A549 treated with CpdA at 1 μM for 4 hours (cell line): ENCODE data around the gene MIS18A. TPM values are rescaled to one million over a fixed set of nuclear protein-coding genes. Genes with fewer than 3 reads are reported as not detected.

Experiments used
- total RNA-seq: library from RNA; stranded (reverse); fragments of 200-300 nt; extraction: Qiagen RNA extraction; gene quantifications from 5 replicates; pipeline ENCODE4 v1.2.3, GENCODE V29; 2022; ENCODE audit warnings: low read depth

MIS18A gene, protein sequence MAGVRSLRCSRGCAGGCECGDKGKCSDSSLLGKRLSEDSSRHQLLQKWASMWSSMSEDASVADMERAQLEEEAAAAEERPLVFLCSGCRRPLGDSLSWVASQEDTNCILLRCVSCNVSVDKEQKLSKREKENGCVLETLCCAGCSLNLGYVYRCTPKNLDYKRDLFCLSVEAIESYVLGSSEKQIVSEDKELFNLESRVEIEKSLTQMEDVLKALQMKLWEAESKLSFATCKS
- total RNA-seq: 15.5 to 16.6 TPM (median 16.5 TPM) in 5 replicates

DNA sequence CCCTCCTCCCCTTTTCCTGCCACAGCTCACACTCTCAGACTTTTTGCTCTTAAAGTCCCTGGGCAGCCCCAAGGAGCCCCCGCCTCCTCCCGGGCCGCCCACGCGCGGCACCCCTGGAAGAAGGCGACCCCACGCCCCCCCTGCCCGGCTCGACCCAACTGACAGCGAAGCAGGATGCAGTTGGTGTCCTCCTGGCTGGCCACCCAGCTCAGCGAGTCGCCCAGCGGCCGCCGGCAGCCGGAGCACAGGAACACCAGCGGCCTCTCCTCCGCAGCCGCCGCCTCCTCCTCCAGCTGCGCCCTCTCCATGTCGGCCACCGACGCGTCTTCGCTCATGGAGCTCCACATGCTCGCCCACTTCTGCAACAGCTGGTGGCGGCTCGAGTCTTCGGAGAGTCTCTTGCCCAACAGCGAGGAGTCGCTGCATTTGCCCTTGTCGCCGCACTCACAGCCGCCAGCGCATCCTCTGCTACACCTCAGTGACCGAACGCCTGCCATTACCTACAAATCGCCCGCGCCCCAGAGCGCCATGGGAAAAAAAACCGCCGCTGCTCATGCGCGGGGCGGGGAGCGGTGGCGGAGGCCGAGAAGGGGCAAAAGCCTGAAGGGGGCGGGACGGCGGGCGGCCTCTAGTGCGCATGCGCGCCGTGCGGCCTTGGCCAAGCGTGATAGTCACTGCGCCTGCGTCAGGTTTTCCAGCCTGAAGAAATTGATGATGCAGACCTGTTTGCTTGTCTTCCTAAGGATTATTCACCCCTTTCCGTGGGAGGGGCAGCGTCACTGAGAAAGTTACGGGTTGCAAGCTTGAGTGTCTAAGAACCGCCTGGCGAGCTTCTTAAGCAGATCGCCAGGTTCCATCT, at the start of gene MIS18A:
Gene MIS18A, minus strand, starts transcription at position 532 of the 859 bp plus-strand sequence. Its CDS starts 35 bp downstream, at position 497.

DNA sequence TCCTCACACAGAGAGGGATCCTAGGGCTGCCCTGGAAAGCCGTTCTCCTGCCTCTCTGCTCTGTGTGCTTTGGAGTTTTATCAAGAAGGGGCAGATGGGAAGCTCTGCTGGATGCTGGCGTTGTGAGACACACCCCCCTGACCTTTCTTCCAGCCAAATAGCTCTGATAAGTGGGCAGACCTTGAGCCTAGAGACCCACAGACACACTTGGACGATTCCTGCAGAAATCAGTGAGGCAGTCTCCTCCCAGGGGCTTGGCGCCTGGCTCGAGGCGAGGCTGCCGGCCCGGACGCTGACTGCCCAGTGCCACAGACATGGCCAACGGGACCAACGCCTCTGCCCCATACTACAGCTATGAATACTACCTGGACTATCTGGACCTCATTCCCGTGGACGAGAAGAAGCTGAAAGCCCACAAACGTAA, 19.8 kb upstream of the MIS18A start, which contains the start of gene MRAP:
Gene MRAP, plus strand, starts transcription at position 198 of the 424 bp plus-strand sequence. Its CDS starts 117 bp downstream, at position 315.

Other genes with a start within 250 kb of the MIS18A start
- not detected in 5 replicates for gene MRAP, start 19.8 kb upstream of the MIS18A start, total RNA-seq
- gene URB1, start 114.0 kb upstream of the MIS18A start, total RNA-seq: 10.7 to 13.7 TPM (median 12.0 TPM) in 5 replicates
- gene EVA1C, start 133.7 kb upstream of the MIS18A start, total RNA-seq: 36.4 to 41.5 TPM (median 39.7 TPM) in 5 replicates